OCI-M2 (cell line): ENCODE data around the gene MRPL44.

ENCODE experiments used
- DNase-seq: peaks from one replicate; lab custom pipeline; 2025; ENCODE audit not compliant: unreplicated experiment; lab: John Stamatoyannopoulos, UW

MRPL44 gene

DNA sequence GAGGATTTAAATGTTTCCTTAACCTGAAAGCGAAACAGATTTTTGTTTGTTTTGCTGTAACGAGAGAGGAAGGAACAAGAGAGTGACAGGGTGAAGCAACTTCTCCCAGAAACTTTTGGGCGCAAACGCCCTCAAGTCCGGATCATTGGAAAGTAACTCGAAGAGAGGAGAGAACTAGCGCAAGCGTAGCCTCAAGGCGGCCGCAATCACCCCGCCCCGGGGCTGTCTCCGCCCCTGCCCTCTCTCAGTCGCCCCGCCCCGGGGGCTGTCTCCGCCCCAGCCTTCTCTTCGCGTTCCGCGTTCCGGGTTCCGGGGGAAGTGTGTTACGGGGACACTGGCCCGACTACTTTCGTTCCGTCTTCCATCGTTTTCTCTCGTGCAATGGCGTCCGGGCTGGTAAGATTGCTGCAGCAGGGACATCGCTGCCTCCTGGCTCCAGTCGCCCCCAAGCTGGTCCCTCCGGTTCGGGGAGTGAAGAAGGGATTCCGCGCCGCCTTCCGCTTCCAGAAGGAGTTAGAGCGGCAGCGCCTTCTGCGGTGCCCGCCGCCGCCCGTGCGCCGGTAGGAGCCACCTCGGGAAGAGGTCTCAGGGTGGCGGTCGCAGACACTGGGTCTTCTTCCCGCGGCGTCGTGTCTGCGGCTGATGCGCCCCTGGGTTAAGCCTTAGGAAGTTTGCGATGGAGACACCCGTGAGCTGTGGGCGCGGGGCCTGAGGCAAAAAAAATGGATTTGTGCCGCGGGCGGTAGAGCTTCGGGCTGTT, at the start of gene MRPL44:
MRPL44 (plus strand) TSS at position 372 of the 760 bp plus-strand sequence; CDS start at position 382, 10 bp downstream.
- DNase-seq, result peak; percentile 26

DNA sequence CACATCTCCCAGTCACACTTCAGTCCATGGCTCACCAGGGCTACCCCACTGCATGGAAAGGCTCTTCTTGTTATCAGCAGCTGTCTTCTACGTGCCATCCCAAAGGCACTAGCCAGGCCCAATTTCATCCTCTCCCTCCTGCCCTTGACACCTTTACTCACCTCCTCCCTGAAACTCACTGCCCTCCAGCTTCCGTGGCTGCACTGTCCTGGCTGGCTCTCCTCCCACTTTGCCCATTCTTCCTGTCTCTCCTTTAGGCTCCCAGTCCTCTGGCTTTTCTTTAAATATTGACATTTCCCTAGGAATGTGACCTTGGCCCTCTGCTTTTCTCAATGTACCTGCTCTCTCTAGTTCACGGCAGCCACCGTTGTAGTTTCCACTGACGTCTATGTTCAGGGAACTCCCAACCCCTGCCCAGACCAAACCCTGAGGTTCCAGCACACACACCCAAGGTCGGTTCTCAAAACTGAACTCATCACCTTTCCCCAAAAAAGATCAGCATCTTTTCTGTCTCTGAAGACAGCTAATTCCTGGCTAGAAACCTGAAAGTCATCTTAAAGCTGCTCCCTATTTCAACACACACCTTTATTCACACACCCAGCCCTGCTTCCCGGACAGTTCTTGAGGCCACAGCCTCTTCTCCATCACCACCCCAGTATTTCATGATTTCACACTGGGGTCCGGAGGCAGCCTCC, 48.8 kb upstream of the MRPL44 start:
- no peak for DNase-seq

DNA sequence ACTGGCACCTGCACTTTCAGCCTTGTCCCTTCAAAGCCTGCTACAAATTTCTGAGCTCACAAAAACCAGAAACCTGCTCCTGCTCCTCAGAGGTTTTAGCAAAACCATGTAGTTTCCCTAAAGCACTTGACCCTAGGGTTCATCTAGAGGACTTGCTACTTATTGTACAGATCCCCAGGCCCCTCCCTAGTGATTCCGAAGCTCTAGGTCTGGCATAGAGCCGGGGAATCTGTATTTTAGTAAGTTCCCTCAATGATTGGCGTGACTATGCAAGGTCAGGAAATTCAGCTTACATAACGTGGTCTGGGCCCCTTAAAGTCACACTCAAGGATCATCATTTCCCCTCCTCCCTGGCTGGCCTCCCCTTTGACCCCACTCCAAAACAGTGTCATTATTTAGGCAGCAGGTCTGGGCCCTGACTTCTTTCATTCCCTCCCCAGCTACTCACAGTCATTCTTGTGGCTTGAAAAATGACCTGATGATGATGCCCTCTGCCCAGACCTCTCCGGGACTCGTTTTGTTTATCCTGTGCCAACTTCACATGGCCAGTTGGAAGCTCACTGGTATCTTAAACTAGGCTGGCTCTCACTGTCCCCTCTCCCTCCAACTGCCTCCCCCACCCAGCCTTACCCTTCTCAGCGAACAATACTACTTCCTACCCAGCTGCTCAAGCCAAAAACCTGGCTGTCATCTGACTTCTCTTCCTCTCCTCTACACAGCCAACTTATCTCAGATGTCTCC, 48.1 kb upstream of the MRPL44 start:
- no peak for DNase-seq

DNA sequence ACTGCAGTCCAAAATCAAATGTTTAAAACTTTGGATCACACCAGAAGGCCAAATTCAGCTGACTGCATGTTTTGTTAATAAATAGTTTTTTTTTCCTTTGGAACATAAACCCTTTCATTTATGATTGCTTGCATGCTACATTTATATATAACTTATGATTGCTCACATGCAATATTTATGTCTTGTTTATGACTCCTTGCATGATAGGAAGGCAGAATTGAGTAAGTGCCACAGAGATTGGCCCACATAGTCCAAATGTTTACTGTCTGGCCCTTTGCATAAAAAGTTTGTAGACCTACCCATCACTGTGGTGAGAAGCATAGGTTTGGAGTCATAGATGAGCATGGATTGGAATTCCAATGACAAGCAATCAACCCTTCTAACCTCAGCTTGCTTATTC, 42.9 kb upstream of the MRPL44 start:
- DNase-seq, result no peak

GRCh38 chr2:223915071-223915470, 42.2 kb upstream of the MRPL44 start:
- DNase-seq, result no peak

- DNase-seq, result no peak
These were observed 40.9 kb upstream of the MRPL44 start for GRCh38 chr2:223916181-223916920.

- DNase-seq, result no peak
These were observed 38.6 kb upstream of the MRPL44 start for GRCh38 chr2:223918671-223919134.

DNA sequence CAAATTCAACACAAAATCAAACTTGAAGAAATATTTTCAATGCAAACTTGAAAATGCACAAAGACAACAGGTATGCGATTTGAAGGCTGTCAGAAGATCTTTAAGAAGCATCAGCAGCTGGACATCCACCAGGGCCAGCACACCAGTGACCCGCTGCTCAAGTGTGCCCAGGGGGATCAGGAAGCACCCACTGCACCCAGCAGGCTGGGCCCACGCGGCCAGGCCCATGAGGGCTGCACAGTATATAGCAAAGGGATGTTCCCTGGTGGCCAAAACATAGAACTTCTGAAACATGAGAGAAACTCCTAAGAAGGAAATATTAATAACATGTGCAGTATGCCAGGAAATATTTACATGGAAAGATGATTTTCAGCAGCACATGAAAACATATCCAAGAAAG, 37.2 kb upstream of the MRPL44 start:
- no peak for DNase-seq

DNA sequence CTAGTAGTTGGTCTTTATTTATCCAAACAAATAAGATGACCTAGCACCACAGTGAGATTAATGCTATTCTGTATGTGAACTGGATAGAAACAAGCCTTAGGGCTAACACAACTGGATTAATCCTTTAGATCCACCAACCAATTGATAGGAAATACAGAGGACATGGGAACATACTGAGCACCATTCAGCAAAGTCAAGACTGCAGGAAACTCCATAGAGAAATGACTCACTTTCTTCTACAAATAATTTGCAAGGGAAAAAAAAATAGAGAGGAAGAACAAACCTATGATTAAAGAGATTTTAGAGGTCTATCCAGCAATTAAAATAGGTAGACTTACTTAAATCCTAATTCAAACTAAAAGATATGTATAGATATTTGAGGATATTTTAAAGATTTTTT, 36.1 kb upstream of the MRPL44 start:
- no peak for DNase-seq

GRCh38 chr2:223922308-223922707, 35.0 kb upstream of the MRPL44 start:
- no peak for DNase-seq

DNA sequence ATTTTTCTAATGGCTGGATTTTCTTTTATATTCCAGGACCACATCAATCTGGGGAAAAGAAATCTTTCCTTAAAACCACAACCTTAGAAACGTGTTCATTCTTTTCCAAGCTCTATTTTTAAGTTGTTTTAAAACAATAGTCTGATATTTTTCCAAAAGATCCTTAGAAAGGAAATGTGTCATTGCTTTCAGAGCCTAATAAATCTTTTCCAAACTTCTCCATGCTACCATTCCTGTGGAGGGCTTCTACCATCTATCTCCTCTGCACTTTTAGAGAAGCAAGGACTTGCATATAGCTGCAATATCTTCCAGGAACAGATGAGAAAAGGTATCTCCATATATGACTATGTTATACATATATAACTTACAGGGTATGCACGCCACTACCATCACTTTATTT, 33.3 kb upstream of the MRPL44 start:
- no peak for DNase-seq

DNA sequence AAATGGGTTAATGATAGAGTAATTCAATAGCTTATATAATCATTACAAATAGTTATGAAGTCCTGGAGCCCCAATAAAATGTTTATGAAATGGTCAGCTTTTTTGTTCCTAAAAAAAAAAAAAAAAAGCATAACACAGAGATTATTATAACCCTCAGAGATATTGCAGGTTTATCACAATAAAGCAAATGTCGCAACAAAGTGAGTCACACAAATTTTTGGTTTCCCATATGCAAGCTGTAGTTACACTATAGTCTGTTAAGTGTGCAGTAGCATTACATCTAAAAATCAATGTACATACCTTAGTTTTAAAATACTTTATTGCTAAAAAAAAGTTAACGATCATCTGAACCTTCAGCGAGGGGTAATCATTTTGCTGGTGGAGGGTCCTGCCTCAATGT, 32.2 kb upstream of the MRPL44 start:
- no peak for DNase-seq

- no peak for DNase-seq
These were observed 28.9 kb upstream of the MRPL44 start for GRCh38 chr2:223928113-223929006.

GRCh38 chr2:223929571-223930102, 27.6 kb upstream of the MRPL44 start:
- no peak for DNase-seq

DNA sequence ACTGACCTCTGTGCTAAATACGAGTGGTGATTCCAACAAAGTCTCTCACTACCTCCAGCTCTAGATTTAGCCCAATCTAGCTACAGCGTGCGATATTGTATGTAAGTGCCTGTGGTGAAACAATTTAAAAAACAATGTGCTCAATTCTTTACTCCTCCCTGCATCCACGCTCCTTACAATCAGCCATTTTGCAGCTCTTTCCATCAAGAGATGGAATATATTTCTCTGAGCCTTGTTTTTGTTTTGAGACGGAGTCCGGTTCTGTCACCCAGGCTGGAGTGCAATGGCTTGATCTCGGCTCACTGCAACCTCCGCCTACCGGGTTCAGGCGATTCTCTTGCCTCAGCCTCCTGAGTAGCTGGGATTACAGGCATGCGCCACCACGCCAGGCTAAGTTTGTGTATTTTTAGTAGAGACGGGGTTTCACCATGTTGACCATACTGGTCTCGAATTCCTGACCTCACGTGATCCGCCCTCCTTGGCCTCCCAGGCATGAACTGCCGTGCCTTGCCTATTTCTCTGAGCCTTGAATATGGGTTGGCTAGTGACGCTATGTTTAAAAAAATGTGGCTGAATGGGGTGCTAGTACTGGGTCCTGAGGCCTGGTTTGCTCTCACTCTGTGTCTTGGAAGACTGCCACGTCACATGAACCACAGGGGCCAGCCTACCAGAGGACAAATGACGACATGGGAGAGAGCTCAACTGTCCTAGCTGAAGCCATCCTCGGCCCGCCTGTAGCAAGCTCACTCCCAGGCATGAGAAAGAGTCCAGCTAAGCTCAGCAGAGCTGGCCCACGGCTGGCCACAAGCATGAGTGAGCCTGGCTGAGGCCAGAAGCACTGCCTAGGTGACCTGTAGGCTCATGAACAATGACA, 26.9 kb upstream of the MRPL44 start:
- DNase-seq, result no peak

- DNase-seq, result no peak
These were observed 24.2 kb upstream of the MRPL44 start for GRCh38 chr2:223932816-223933800.

DNA sequence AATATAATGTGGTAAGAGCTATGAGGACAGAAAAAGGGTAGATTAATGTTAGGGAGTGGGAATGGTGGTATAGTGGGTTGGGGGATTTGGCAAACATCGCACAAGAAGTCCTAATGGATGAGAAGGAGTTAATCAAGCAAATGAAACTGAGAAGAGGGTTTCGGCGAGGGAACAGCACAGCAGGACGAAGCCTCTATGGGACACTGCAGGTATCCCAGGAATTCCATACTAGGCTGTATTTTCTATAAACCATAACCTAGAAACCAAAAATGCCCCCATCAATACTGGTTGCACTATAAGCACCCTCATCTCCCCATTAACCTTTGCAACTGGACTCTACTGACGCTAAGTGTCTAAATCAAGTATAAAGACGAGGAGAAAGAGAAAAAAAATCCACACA, 22.4 kb upstream of the MRPL44 start:
- no peak for DNase-seq
